AG08395 (cell line): ENCODE results near the gene SLC26A9.
A peak's percentile ranks its signal among the peaks of the same experiment; 100 is the strongest.

Experiments
- DNase-seq: peaks from one replicate; pipeline ENCODE4 v3.0.0; 2012; ENCODE audit warnings: mixed read lengths, low spot score

The SLC26A9 gene

GRCh38 chr1:205948886-205949285 is 5.6 kb upstream of the SLC26A9 start:
- DNase-seq, result no peak

- no peak for DNase-seq
Measured at GRCh38 chr1:205948039-205948438, 4.8 kb upstream of the SLC26A9 start.

GRCh38 chr1:205947024-205947423 is 3.8 kb upstream of the SLC26A9 start:
- DNase-seq, result no peak

GRCh38 chr1:205945069-205945468 is 1.8 kb upstream of the SLC26A9 start:
- no peak for DNase-seq

GRCh38 chr1:205944525-205944924 is 1.3 kb upstream of the SLC26A9 start:
- DNase-seq, result no peak

GRCh38 chr1:205942631-205943159 is 561 bp downstream of the SLC26A9 start:
- peak; percentile 39 for DNase-seq

- DNase-seq, result no peak
Measured at GRCh38 chr1:205940710-205941109, 2.5 kb downstream of the SLC26A9 start.

GRCh38 chr1:205939690-205940330 is 3.4 kb downstream of the SLC26A9 start:
- DNase-seq, result no peak

GRCh38 chr1:205938682-205939081 is 4.6 kb downstream of the SLC26A9 start:
- no peak for DNase-seq

- DNase-seq, result peak; percentile 70
Measured at GRCh38 chr1:205936846-205937586, 6.2 kb downstream of the SLC26A9 start.

GRCh38 chr1:205936311-205936710 is 6.9 kb downstream of the SLC26A9 start:
- no peak for DNase-seq

GRCh38 chr1:205935869-205936268 is 7.4 kb downstream of the SLC26A9 start:
- no peak for DNase-seq

- DNase-seq, result no peak
Measured at GRCh38 chr1:205934788-205935187, 8.5 kb downstream of the SLC26A9 start.

GRCh38 chr1:205933671-205934618 is 9.3 kb downstream of the SLC26A9 start:
- peak; percentile 90 for DNase-seq

- DNase-seq, result no peak
Measured at GRCh38 chr1:205932776-205933175, 10.5 kb downstream of the SLC26A9 start.

- DNase-seq, result no peak
Measured at GRCh38 chr1:205930799-205931281, 12.4 kb downstream of the SLC26A9 start.

GRCh38 chr1:205930195-205930577 is 13.1 kb downstream of the SLC26A9 start:
- DNase-seq, result no peak

GRCh38 chr1:205929496-205930194 is 13.6 kb downstream of the SLC26A9 start:
- no peak for DNase-seq

- no peak for DNase-seq
Measured at GRCh38 chr1:205928317-205928716, 14.9 kb downstream of the SLC26A9 start.

- no peak for DNase-seq
Measured at GRCh38 chr1:205927676-205928075, 15.6 kb downstream of the SLC26A9 start.

GRCh38 chr1:205927247-205927646 is 16.0 kb downstream of the SLC26A9 start:
- no peak for DNase-seq

GRCh38 chr1:205926636-205927035 is 16.6 kb downstream of the SLC26A9 start:
- no peak for DNase-seq
